HFF-Myc (cell line): Measurements from ENCODE around the gene FAM221B.

Experiments used
- DNase-seq: peaks from one replicate; pipeline ENCODE4 v3.0.0-alpha.2; 2011; ENCODE audit warnings: low read depth; ENCODE audit errors: extremely low read depth
- H3K4me3 ChIP-seq: replicated peaks from 2 replicates; pipeline ENCODE4 v1.5.1; 2011; ENCODE audit warnings: low read depth, mild to moderate bottlenecking, control low read depth, low read length
- CTCF ChIP-seq: IDR thresholded peaks from 2 replicates; pipeline ENCODE4 v1.5.1; 2012; ENCODE audit warnings: mild to moderate bottlenecking, low read depth, low read length, control low read depth; ENCODE audit errors: missing control alignments

The FAM221B gene

GRCh38 chr9:35806101-35806500 lies 22.4 kb downstream of the FAM221B start:
- TF ChIP-seq CTCF, result no peak
- H3K4me3 ChIP-seq, result no peak overlapping the region
- no peak for DNase-seq

- TF ChIP-seq CTCF, result no peak
- no peak overlapping the region for H3K4me3 ChIP-seq
- DNase-seq, result no peak
Observed at GRCh38 chr9:35801328-35802128, 27.0 kb downstream of the FAM221B start.

GRCh38 chr9:35800530-35800929 lies 28.0 kb downstream of the FAM221B start:
- H3K4me3 ChIP-seq, result no peak overlapping the region
- TF ChIP-seq CTCF, result no peak
- DNase-seq, result no peak

GRCh38 chr9:35798658-35799374 lies 29.7 kb downstream of the FAM221B start:
- TF ChIP-seq CTCF, result no peak
- no peak overlapping the region for H3K4me3 ChIP-seq
- DNase-seq, result no peak

- no peak for TF ChIP-seq CTCF
- no peak overlapping the region for H3K4me3 ChIP-seq
- no peak for DNase-seq
Observed at GRCh38 chr9:35797311-35798109, 31.0 kb downstream of the FAM221B start.

- H3K4me3 ChIP-seq, result no peak overlapping the region
- TF ChIP-seq CTCF, result no peak
- no peak for DNase-seq
Observed at GRCh38 chr9:35795695-35796094, 32.8 kb downstream of the FAM221B start.
